Vein endothelial cell (primary cell): Measurements from ENCODE around the gene UBE2M. TPM values are rescaled to one million over a fixed set of nuclear protein-coding genes. Genes with fewer than 3 reads are reported as not detected.

Source experiments
- small RNA-seq: library from RNA; depleted of rRNA; stranded (forward); fragments of <200 nt; gene quantifications from one replicate; pipeline ENCODE3, GENCODE V24; 2012
- total RNA-seq: library from RNA; depleted of rRNA; stranded (reverse); fragments of >200 nt; gene quantifications from 2 replicates; pipeline ENCODE4 v1.2.3, GENCODE V29; 2012

The UBE2M gene
- total RNA-seq: 93.2 and 104 TPM in 2 replicates

DNA sequence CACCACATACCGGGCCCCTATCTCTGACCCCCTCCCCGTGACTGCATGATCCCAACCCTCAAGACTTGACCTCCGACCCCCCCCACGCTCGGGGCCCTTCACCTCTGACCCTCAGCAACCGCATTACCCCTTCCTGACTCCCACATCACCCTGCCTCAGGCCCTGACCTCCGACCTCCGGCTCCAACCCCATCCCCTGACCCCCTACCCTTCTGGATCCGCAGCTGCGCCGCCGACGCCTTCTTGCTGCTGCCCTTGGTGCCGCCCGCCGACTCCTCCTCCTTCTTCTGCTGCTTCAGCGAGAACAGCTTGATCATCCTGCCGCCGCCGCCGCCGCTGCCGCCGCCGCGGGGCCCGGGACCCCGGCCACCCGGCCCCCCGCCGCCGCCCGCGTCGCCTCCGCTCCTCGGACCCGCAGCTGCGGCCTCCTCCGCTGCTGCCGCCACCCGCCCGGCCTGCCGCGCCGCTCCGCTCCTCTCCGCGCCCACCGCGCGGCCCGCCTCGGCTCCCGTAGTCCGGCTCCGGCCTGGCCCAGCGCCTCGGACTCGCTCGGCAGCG is at the start of gene UBE2M:
TSS of gene UBE2M (minus strand) at position 546 of the 557 bp plus-strand sequence. CDS start at position 316, 230 bp downstream.

GRCh38 chr19:58572818-58573657 is 14.6 kb upstream of the UBE2M start, which contains the start of gene MZF1:
MZF1 (minus strand) TSS chr19:58573335; CDS start chr19:58571389, 1,946 bp downstream.

DNA sequence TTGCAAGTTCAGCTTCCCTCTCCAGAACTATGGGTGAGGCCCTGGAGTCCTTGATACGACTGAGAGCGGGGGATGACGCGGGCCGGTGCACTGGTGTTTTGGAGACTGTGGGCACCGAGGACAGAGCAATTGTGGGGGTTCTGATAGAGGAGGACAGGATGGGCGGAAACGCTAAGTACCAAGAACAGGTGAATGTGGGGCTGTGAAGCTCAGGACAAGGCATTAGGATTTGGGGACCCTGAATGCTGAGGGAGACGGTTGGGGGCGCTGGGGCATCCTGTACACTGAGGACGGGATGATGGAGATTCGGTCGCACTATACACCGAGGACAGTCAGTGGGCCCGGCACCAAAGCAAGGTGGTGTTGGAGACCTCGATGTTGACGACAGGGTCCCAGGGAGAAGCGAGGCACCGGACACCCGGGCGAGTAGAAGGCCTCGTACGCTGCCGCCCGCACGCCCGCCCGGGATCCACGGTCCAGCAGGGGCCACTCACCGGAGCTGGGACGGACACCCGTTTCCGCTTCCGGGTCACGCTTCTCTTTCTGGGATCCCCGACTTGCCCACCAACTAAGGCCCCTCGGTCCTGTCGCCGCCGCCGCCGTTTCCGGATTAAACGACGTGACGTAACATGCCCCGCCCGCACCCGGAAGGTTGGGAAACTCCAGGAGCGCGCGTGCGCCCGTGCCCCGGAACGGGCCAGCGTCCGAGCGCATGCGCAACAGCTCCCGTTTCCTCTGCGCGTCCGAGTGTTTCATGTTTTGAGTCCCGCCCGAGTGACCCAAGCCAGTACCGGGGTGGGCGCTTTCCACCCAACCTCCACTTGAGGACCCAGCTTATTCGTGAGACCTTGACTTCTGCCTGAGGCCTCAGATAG is 3.7 kb downstream of the UBE2M start, which contains the start of gene CHMP2A:
TSS of gene CHMP2A (minus strand) at position 612 of the 875 bp plus-strand sequence. CDS start 893 bp downstream, outside the sequence.

DNA sequence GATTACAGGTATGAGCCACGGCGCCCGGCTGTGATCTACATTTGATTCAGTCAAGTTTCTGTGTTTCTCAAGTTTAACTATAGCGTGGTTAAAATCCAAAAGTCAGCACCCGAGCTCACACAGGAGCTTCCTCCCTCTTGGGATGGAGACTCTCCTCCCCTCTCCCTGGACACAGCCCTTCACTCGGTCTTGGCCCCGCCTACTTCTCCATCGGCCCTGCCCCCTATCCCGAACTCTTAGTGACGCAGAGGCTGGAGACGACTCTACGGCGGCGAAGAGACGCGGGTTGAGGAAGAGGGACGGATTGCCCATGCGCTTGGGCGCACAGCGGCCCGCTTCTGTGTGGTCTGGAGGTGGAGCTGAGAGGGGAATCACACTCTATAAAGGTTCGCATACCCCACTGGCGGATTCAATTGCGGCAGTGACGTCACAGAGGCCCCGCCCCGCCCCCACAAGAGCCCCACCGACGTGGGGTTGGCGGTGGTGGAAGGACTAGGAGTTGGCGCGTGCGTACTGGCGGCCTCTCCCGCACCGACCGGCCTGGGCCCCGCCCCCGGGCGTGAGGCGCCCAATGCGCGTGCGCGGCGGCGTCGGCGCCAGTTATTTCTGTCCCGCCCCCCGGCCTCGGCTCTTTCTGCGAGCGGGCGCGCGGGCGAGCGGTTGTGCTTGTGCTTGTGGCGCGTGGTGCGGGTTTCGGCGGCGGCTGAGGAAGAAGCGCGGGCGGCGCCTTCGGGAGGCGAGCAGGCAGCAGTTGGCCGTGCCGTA is 14.4 kb downstream of the UBE2M start, which contains the start of gene TRIM28:
TSS of gene TRIM28 (plus strand) at position 239 of the 765 bp plus-strand sequence. CDS start 694 bp downstream, outside the sequence.

DNA sequence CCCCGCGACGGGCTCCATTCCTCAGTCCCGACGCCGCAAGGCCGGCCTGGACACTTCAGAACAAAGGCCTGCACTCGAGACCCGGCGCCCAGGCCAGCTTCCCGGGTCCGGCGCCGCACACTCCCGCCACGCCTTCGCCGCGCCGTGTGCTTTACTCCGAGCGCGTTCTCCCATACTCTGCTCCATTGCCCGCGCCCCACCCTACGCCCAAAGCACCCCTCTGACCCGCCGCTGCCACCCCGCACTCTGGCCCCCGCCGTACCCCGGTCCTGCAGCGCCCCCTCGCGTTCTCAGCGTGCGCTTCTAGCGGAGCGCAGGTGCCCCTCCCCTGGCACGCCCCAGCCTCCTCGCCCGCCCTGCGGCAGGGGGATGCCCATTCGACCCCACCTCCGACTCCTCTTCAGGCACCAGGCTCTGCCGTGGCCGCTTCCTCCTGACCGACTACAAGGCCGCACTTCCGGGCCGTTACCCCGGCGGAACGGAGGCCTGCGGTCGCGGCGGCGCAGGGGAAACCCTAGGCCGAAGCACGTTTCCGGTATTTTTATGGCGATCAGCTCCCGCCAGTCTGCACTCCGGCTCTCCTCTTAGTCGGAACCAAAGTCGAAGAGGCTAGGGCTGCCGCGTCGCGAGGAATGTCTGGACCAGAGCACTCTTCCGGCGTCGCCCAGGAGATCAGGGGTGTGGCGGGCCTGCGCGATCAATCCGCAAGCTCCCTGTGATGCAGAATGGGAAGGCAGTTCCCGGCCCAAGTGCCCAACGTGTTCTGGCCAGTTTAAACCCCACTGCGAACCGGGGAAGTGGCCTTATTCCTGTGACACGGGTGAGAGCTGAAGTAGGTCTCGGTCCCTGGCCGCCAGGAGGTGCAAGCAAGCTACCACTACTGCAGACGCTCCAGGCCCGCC is 38.8 kb downstream of the UBE2M start, which contains the start of gene ZBTB45:
TSS of gene ZBTB45 (minus strand) at position 456 of the 902 bp plus-strand sequence. CDS start 2,137 bp downstream, outside the sequence.

DNA sequence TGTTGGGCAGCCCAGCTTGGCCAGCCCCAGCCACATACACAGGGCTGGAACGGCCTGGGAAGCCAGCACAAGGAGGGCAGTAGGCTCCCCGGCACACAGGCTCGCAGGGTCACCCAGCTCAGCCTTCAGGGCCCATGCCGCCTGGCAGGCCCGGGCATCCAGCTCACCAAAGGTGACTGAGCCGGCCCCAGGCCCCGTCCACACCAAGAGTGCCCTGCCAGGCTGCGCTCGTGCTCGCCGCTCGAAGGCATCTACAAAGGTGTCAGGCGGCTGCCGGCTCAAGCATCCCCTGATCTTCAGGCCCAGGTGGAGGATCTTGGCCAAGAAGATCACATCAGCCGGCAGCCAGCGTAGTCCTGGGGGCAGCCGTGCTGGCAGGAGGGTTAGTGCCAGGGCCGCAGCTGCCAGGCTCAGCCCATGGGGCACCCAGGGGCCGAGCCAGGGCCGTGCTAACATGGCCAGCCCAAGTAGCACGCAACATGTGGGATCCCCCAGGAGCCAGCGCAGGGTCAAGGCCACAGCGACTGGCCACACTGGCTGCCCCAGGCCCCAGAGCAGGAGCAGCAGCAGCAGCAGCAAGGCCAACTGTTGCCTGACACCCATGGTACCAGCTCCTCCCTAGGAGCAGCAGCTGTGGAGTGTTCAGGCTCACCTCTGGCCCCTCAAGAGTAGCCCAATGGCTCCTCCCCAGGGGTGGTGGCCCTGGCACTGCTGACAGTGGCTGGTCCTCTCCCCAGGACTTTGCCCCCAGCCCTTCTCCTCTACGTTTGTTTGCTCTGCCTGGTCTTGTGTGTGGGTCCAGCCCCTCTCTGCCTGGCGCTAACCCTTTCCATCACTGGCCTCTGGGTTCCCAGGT is 46.8 kb downstream of the UBE2M start, which contains the start of gene SLC27A5:
TSS of gene SLC27A5 (minus strand) at position 640 of the 856 bp plus-strand sequence. CDS start at position 603, 37 bp downstream.

Small RNA genes lying within 50 kb of the gene (small RNA-seq; reads per million reads assigned to genes)
- 0.74 reads per million, percentile 47 among the genes with 10 or more reads in this experiment for gene MIR6807
- not detected for gene RN7SL525P

Other genes with a start within 250 kb of the UBE2M start
- gene ZSCAN22, start 231.6 kb downstream of the UBE2M start, total RNA-seq: 3.9 and 4.6 TPM in 2 replicates
- 0.33 and 4.0 TPM in 2 replicates for gene A1BG, start 205.1 kb downstream of the UBE2M start, total RNA-seq
- 0.76 and 0.98 TPM in 2 replicates for gene ZNF497, start 195.9 kb downstream of the UBE2M start, total RNA-seq
- gene ZNF837, start 177.6 kb downstream of the UBE2M start, total RNA-seq: 2.3 and 2.5 TPM in 2 replicates
- gene RPS5, start 171.3 kb downstream of the UBE2M start, total RNA-seq: 1,488 and 1,703 TPM in 2 replicates
- 0.33 and 0.67 TPM in 2 replicates for gene RNF225, start 163.0 kb downstream of the UBE2M start, total RNA-seq
- 10.2 and 11.1 TPM in 2 replicates for gene ZNF584, start 150.0 kb downstream of the UBE2M start, total RNA-seq
- 7.3 and 7.5 TPM in 2 replicates for gene ZNF132, start 118.5 kb downstream of the UBE2M start, total RNA-seq
- gene ZNF324B, start 107.0 kb downstream of the UBE2M start, total RNA-seq: 8.5 and 12.2 TPM in 2 replicates
- gene ZNF324, start 91.5 kb downstream of the UBE2M start, total RNA-seq: 17.6 and 20.6 TPM in 2 replicates
- gene ZNF446, start 82.3 kb downstream of the UBE2M start, total RNA-seq: 8.6 and 10.1 TPM in 2 replicates
- gene SLC27A5, start 46.6 kb downstream of the UBE2M start, total RNA-seq: 5.2 and 6.5 TPM in 2 replicates
- gene ZBTB45, start 38.8 kb downstream of the UBE2M start, total RNA-seq: 9.6 and 12.4 TPM in 2 replicates
- gene TRIM28, start 14.5 kb downstream of the UBE2M start, total RNA-seq: 350 and 379 TPM in 2 replicates
- 74.3 and 84.6 TPM in 2 replicates for gene CHMP2A, start 3.5 kb downstream of the UBE2M start, total RNA-seq
- gene MZF1, start 14.7 kb upstream of the UBE2M start, total RNA-seq: 17.4 and 19.6 TPM in 2 replicates